GM19467 (cell line): ENCODE results near the gene LEMD2.

Experiments used
- ATAC-seq: cut with Tn5 transposase; IDR thresholded peaks from one replicate; pipeline ENCODE4 v1.9.1; 2021; ENCODE audit warnings: mild to moderate bottlenecking, moderate library complexity; ENCODE audit not compliant: unreplicated experiment

LEMD2 gene

DNA sequence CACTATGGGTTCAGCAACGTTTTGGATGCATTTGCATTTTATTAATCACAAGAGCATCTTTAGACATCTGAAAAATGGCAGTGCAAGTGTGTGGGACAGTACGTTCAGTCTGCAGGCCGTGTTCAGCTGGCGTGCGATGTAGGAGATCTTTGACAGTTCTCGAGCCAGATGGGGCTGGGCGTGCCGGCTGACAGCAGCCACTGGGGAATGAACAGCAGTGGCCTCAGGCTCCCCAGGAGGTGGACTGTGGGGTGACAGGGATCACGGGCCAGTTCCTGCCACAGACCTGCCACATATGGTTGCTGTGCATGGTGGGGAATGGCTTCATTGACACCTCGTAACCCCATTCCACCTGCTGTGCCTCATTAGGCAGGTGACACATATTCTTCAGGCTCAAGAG, 31.3 kb upstream of the LEMD2 start:
- no peak for ATAC-seq

DNA sequence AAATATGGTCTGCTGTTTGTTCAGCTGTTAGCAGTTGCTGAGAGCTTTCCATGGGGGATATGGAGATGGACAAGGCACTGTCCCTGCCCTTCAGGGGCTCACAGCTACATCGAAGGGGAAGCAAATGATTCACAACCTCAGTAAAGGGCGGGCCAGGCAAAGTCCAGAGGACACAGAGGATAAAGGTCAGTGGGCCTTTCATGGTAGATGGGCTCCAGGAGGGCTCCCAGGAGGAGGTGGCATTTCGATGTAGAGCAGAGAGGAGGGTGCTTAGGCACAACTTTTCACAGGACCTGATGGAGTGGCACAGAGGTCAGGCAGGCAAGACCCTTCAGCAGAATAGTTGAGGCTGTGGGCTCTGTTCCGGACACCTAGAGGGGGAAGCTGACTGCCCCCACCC, 30.1 kb upstream of the LEMD2 start:
- no peak for ATAC-seq

DNA sequence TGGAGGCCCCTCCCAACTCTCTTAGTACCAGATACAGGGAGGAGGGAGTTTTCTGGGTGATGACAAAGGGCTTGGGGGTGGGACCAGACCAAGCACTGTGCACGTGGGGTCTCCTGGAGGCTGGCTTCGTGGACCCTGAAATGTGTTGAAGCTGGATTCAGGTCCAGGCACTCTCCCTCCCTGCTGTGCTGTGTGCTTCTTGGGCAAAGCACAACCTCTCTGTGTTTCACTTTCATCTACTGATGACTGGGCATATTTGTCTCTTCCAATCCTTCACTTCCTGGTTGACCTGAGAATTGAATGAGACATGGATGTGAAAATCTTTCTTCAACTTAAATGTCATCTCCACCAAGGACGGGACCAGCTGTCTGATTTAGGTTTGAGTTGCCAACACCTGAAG, 29.4 kb upstream of the LEMD2 start:
- ATAC-seq, result no peak

DNA sequence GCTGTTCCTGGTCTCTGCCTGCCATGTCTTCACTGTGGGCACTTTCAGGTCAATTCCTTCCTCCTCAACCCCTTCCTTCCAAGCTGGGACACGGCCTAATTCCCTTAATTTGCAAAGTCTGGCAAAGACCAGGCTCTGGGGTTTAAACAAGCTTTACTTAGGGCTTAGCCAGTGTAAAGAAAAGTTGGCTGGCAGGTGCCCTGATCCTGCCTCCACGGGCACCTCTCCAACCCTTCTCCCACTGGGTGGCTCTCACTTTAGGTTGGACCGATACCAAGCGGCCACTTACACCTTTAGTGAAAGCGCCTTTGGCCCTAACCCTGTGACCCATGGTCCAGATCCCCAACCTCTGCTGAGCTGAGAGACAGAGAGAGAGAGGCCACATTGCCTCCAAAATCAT, 28.6 kb upstream of the LEMD2 start:
- ATAC-seq, result no peak

DNA sequence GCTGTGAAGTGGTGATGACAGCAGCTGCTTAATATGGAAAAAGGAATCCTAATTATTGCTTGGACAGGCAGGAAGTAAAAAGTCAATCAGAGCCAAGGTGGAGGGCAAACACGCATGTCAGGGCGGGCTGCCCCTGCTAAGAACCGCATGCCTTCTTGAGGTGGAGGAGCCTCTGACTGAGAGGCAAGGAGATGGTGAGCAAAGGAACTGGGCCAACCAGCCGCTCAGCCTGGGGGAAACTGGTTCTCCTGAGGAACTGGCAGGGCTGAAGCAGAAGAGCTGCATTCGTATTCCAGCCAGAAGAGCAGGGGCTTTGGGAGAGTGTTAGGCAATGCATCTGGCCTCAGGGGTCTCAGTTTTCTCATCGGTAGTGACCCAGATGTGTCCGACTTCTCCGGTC, 28.0 kb upstream of the LEMD2 start:
- ATAC-seq, result no peak

DNA sequence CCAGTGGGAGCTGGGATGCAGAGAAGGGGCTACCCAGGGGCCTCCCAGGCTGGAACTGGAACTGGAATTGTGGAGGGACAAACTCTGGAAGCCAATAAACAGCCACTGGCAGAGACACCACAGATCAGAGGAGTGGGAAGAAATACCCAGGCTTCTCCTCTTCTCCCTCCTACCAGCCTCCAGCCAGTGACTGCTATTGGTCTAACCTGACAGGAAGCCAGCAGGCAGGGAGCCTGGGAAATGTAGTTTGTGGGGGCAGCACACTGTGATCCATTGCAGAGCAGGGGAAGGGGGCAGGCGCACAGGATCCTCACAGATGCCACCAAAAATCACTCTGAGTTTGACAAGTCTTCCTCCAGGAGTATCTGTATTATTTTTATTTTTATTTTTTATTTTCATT, 26.9 kb upstream of the LEMD2 start:
- no peak for ATAC-seq

DNA sequence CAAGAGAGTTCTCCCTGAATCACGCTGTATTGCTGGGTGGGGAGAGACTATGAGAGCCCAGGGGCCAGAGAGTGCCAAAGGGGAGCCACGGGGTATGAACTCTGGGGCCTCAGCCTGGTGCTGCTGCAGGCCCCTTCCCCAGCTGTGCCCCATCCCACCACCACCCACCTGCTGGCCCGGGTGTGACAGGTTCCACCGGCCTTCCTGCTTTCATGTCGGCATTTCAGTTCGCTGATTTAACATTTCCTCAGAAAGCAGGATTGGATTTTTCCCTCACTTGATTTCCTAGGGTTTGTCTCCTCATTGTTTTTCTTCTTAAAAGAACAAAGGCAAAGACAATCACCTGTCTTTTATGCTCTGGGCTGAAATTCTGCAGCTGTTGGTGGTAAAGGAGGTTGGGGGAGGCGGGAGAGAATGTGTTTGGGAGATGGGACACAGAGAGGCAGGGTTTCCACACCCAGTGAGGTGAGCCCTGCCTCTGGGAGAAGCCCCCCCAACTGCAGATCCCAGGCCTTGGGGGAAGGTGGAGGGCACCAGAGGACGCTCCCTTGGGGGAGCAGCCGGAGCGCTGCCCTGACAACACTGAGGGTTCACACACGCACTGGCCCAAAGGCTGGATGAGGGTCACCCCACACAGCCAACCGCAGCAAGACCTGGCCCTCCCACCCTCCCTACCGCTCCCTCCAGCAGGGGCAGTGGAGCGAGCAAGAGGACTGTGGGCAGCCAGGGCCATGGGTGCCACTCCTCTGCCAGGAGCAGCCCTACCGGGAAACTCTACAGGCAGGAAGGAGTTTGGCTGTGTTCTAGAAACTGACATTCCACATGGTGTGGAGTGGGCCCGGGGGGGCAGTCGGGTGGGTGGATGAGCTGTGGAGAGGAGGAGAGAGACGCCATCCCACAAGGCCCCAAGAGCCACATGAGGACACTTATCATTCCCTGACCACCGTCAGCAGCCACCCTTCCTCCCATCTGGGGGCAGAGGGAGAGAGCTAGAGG, 25.4 kb upstream of the LEMD2 start:
- ATAC-seq, result no peak

GRCh38 chr6:33813246-33813904, 24.4 kb upstream of the LEMD2 start:
- no peak for ATAC-seq

DNA sequence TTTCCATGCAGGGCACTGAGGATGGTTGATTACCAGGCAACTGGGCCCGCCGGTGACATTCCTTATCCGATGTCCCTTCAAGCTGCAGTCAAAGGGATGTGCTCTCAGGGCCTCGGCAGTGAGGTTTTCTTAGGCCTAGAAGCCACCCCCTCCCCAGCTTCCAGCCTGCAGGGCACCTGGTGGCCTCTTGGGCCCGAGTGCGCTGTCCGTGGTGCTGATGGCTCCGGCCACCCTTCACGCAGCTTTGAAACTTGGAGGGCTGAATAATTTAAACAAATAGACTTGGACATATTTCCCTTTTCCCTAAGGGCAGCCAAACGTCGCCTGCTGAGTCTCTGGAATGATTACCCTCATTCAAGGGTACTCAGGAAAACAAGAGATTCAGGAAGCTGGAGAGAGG, 23.7 kb upstream of the LEMD2 start:
- ATAC-seq, result no peak

DNA sequence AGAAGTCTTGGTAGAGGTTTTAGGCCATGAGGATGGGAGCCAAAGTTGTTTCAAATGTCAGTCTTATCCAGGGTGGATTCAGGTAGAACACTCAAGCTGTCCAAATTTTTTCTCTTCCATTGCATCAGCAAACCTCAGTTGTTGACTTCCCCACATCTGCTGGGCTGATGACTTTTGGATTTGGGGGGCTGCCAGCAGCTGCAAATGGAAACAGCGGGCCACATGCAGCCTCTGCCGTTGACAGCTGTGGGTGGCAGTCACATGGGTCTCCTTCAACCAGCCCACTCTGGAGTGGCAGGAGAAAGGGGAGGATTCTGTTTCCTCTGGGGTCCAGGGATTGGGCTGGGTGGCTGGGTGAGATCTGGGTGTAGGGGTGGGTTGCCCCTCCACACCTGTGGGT, 20.7 kb upstream of the LEMD2 start:
- no peak for ATAC-seq

DNA sequence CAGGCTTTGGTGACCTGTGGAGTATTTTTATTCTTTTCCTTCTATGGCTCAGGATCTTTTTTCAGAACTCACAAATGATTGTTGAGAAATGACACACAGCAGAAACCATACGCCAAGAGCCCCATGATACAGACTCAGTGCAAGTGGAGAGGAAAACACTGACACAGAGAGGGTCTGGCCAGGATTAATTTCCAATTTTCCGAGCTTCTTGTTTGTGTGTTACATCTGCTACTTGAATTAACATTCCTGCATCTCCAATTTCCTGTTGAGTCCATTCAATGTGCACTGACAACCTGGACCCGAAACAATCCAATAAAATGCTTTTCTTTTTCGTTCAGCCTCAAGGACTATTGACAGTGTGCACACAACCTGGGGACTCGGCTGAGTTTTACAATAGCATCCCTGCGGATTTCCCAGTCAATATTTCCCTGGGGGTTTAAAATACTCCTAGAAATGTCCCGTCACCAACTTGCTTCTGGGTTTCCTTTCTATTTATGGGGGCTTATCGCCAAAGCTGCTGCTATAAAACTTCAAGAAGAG, 19.8 kb upstream of the LEMD2 start:
- ATAC-seq, result no peak

GRCh38 chr6:33807606-33808005, 18.7 kb upstream of the LEMD2 start:
- no peak for ATAC-seq

DNA sequence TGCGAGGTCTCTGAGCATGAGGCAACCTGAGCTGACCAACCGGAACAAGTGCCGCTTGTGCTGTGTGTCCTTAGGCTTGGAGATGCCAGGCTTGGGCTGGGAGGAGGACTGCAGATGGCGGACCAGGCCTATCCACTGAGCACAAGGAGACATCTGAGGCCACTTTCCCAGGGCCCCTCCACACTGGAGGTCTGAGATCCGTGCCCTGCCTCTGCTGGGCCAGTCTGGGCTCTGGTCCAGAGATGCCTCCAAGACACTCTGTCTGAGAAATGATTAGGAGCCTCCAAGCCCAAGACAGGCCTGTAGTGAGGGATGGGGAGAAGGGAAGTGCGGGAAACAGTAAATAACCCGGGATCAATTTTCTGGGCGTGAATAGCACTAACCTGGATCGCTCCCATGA, 17.9 kb upstream of the LEMD2 start:
- no peak for ATAC-seq

GRCh38 chr6:33803571-33804053, 14.7 kb upstream of the LEMD2 start, which contains the start of gene MLN:
MLN (minus strand) TSS chr6:33804003; CDS start chr6:33801163, 2,840 bp downstream.
- ATAC-seq, result no peak

DNA sequence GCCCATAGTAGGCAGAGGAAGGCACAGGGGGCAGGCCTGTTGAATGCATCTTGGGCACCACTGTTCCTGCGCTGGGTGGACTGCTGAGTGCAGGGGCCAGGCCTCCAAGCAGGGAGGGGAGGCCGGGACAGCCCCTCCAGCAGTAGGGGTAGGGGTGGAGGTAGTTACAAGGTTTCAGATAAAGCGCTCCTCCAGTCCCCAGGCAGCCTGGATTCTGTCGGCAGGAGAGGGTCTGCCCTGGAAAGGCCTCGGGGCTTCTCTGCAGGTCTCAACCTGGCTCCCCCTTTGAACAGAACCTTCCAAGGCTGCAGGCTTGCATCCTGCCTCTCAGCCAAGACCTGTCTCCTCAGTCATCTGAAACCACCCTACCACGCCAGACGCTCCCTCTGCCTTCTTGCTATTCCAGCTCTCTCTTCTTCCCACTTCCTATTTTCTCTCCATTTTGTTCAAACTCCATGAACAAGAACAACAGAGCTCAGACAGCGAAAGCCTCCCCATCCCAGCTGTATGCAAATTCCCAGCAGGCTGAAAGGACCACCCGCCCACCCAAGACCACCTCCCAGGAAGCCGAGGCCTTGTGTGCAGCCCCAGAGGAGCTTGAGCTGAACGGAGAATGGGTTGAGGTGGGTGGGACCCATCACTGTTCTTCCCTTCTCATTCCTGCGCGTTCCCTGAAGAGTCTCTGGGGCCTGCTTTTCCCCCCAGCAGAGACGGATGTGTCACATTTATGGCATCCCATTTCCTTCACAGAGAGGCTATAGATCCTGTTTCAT, 13.4 kb upstream of the LEMD2 start:
- no peak for ATAC-seq

DNA sequence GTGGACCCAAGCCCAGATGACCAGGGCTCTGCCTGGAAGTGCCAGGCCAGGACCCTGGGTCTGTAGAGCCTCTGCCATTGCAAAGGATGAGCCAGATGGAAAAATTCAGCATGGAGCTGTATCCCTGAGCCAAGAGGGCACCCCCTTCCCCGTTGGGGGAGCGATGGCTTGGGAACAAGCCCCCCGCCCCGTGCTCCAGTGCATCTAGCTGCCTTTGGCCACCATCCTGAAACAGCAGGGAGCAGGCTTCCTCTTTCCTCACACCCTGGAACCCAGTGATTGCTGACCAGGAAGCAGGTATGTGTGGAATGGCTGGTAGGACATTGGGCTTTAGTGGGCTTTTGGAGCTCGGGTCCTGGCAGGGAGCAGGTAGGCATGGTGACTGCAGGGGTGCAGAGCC, 12.7 kb upstream of the LEMD2 start:
- no peak for ATAC-seq

DNA sequence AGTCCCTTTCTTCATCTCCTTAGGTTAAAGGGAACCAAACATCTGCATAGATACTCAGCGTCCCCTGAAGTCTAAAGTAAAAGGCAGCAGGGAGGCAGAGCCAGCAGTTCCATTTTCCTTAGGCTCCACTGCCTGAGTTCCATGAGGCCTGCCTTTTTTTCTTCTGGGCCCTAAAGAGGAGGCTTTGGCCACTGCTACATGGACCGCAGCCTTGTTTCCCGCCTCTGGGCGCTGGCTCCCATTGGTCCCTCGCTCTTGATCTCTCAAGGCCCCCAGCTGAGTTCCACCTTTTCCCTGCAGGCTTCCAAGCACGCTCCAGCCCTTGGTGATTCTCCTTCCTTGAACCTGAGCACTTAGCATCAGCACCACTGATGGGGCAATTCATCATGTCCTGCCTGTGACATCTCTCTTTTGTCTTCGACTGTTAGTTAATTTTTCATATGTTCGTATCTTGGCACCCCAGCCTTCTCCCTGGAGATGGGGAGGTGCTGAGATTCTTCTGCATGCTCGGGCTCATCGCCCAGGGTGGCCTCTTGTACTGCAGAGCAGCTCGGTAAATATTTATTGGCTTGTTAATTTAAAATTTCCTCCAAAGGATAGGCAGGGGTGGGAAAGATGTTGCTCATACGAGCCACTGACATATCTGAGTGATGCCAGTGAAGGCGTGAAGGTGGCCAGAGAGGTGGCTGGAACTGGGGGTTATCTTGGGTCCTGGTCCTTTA, 11.5 kb upstream of the LEMD2 start:
- no peak for ATAC-seq

DNA sequence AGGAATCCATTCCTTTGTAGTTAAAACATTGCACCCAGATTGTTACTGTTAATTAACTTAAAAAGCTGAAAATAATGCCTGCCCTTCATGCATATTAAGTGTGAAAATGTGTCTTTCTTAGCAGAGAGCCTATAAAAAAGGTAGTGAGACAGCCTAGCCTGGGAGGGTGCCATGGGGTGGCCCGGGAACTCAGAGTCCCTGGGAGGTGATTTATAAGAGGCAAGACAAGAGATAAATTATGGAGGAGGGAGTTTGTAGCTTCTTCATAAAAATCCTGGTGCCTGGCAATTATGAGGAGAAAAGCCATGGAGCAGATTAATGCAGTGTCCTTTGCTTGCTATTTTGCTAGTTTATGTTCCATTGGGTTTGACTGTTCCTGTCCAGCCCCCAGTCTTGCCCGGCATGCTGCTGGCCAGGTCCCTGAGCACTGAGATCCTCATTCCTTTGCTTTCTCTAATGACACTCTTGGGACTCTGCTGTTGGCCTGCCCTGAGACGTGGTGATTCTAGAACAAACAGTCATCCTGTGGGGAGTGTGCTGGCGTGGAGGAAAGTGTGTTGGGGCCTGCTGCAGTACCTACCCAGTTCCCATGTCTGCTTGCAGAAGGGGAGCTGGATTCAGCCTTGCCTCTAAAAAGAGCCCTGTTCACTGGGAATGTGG, 10.7 kb upstream of the LEMD2 start:
- no peak for ATAC-seq

DNA sequence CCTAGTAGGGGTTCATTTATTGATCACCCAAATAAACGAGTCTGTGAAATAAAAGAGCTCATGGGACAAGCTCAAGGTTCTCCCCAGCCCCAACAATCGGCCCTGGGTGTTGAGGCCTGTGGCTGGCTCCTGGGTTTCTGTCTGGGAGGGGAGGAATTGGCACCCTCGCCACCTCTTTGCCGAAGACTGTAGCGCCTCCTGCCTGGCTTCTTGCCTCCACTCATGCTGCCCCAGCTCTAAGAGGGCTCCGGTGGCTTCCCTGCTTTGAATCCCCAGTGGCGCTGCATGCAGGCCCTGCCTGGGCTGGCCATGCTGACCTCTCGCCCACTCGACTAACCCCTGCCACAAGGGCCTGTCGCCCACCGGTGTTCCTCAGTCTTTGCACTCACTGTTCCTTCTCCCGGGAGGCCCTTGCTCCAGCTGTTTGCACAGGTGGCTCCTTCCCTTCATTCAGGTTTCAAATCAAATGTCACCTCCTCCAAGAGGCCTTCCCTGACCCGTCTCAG, 9.5 kb upstream of the LEMD2 start:
- no peak for ATAC-seq
